Superior temporal gyrus (tissue), 1 donor: ENCODE measurements around the gene COBL.

ENCODE experiments used
- DNase-seq: peaks from one replicate; pipeline ENCODE4 v3.0.0-alpha.2; 2016; ENCODE audit errors: extremely low spot score

COBL gene

DNA sequence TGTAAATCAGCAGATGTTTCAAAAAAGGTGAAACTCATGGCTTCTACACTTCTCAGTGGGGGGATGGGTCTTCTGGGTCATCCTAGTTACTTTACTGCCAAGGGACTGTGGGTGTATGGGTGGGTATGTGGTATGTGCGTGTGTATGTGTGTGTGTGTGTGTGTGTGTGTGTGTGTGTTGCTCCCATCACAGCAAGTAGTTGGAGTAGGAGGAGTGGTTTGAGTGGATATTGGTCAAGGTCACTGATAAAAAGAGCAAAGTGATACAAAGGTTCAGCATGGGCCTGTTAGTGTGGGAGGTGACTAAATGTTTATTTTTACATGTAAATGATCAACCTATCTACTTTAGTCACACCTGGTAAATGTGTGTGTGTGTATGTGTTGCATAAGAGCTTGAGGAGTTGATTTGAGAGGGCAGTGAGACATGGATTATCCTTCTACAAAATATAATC lies 11.8 kb upstream of the COBL start:
- no peak for DNase-seq

DNA sequence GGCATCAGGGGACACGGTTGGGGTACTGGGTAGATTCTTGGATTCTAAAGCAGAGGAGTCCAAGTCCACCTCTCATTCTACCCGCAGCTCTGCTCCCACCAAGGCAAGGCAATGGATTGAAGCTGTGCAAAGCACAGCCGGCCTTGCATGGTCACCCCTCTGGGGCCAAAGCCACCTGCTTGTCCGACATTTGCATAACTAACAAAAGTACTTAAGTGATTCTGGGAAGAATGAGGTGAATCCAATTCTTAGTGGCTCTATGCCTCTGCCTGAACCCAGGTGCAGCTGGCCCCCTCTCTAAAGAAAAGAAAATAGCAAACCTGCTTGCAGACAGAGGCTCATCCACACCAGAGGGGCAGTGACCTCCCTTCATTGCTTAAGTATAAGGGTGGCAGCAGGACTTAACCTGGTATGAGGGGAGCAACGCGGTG lies 10.7 kb upstream of the COBL start:
- no peak for DNase-seq

DNA sequence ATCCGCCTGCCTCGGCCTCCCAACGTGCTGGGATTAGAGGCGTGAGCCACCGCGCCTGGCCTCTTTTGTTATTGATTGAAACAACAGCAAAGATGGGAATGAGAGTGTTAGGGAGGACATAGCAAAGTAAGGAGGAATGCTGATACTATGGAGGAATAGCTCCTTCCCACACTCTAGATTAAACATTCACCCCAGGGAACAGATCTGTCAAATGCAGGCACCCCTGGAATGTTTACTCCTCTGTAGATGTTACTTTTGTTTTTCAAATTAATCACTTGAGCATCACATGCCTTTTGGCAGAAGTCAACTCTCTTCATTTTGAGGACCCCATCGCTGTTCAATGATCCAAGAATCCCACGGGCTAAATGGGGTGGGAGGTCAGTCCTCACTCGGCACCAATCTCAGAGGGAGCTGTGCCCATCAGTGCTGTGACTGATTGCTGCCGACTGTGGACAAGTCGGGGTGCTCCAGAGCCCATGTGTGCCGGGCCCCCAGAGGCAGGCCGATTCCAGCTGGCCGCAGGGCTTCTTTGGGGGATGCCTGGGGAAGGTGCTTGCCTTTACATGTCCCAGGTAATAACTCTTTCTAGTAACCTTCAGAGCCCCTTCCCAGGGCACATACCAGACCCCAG lies 10.2 kb upstream of the COBL start:
- no peak for DNase-seq

DNA sequence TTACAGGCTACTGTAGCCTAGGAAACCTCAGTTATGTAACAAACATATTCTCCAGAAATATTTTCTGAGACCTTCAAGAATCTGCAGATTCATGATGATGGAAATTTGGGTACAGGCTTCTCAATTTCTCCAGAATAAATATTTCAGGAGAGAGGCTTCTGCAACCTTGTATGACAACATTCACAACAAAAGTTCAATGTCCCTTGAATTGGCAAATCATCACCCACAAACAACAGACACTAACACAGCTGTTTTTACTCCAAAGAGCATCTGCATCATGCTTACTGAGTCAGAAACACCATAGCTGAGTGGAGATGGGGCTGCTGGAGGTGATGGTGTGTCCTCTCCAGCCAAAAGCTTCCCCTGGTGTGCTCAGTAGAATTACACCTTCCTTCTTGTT lies 9.3 kb upstream of the COBL start:
- DNase-seq = no peak

DNA sequence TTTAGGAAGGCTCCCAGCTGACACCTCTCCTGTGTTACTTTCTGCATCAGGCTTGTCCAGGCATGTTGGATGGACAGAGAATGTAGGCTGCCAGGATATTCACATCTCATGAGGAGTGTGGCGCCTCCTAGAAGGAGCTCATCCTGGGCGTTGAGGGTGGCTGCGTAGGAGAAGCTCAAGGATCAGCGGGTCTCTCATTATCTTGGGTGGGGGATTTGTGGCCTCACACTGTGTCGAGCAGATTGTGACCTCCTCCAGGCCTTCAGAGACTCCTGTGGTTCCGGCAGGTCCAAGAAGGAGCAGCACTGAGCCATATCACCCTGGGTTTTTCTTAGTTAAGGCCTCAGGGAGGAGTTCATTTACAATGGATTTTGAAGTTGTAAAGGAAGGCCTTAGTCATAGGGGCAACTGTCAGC lies 8.7 kb upstream of the COBL start:
- DNase-seq = no peak

DNA sequence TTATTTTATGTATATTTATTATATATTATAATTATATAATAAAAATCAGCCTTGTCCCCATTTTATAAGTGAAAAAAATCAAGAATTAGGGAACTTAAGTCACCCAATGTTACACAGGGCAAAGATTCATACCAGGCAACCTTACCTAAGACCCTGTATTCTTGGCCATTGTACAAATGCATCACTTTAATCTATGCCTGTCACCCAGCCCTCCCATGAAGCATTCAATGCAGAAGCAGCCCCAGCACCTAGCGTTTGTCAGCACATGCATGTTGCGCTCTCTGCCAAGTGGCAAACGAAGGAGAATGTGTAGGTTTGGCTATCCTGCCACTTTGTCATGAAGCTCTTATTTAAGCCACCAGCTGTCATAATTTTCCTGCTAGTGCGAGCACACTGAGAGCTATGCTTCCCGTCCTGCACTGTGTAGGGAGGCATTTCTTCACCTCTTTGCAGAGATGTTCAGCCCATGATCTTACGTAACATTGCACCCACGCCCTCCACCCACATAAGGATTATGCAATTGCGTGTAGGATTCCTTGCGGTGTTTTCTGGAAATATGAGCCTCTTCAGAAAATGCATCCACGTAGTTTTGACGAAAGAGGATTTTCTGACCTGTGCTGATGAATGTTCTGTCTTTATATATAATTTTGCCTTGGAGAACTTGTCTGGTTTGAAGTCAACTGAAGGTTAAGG lies 7.7 kb upstream of the COBL start:
- peak; percentile 78 for DNase-seq

DNA sequence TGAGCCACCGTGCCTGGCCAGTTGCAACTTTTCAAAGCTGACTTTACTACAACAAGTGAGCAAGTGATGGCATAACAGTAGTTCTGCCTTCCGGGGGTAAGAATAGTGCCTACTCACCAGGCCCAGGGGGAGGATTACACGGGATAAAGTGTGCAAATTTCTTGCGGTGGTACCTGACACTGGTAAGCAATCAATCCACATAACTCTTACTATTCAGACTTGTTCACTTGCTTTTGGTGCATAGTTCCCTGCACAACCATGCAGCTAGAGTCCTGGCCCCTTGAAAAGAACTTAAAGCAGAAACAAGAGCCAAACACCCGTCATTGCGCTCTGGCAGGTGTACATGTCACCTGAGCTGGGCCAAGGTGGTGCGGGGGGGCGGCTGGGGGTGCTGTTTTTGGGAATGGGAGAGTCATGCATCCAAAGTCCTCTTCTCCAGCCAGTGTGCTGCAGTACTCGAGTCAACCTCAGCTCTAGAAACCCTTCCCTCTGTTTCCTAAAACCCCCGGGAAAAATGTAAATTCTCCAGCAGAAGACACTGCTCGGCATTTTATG lies 5.4 kb upstream of the COBL start:
- no peak for DNase-seq

DNA sequence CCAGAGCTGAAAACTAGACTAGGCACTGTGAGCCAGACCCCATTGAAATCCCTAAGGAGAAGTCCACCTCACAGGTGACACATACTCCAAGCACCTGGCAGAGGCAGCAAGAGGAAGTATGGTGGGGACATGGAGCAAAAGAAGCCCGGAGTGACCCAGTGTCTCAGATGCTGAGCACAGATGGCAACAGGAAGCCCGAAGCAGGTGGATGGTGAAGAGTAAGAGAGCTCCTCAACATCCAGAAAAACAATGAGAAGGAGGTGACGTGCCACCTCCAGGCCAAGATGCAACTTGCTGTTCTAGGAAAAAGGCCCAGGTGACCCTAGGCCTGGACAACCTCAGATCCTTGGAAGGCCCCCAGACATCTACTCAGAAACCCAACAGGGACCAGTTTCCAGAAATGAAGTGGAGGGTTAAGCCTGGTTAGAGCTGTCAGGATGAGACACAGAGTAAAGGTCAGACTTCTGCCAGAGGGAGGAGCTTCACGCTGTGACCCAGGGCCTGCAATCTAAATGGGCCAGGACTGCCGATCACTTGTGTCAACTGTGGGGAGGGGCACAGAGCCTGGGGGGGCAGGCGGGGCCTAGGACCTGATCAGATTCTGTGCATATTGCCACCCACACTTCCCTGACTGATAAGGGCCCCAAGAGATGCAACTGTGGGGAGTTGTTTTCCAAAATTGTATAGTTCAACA lies 2.4 kb upstream of the COBL start:
- DNase-seq = peak; percentile 14

DNA sequence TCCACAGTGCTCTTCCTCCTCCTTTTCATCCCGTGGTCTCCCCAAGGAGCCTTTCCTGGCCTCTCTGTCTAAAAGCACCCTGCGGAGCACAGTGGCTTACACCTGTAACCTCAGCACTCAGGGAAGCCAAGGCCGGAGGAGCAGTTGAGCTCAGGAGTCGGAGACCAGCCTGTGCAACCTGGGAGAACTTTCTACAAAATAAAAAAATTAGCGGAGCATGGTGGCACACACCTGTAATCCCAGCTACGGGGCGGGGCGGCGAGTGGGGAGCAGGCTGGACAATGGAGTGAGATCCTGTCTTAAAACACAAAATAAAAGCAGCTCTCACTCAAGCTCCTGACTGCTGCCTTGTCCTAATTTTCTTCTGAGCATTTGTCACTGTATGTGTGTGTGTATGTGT lies 1.4 kb upstream of the COBL start:
- no peak for DNase-seq

DNA sequence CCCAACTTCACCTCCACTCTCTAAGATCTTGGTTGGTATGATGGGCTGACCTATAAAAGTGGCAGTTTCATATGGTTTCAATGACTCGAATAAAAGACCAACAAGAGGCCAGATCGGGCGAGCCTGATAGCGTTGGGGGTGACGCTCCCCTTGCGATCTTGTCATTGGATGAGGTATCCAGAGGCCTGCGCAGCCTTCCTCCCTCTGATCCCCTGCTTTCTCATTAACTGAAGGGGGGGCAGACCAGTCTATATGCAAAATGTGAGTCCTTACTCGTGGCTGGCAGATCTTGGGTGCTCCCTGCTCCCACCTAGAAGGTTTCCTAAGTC lies 937 bp upstream of the COBL start:
- DNase-seq = peak; percentile 32

DNA sequence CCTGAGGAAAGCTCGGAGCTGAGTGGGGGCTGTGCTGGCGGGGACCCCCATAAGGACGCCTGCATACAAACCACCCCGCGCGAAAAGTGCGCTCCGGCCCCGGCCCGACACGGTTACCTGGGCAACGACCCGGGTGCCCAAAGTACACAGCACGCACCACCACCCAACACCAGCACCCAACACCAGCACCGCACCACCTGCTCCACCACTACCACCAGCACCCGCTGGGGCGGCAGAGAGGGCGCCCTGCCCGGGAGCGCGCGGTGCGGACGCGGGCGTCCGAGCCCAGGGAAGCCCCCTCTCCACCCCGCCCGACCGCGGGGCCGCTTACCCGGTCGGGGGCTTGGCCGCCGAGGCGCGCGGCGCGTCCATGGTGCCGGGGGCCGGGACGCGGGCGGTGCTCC lies 345 bp downstream of the COBL start:
- DNase-seq = no peak

DNA sequence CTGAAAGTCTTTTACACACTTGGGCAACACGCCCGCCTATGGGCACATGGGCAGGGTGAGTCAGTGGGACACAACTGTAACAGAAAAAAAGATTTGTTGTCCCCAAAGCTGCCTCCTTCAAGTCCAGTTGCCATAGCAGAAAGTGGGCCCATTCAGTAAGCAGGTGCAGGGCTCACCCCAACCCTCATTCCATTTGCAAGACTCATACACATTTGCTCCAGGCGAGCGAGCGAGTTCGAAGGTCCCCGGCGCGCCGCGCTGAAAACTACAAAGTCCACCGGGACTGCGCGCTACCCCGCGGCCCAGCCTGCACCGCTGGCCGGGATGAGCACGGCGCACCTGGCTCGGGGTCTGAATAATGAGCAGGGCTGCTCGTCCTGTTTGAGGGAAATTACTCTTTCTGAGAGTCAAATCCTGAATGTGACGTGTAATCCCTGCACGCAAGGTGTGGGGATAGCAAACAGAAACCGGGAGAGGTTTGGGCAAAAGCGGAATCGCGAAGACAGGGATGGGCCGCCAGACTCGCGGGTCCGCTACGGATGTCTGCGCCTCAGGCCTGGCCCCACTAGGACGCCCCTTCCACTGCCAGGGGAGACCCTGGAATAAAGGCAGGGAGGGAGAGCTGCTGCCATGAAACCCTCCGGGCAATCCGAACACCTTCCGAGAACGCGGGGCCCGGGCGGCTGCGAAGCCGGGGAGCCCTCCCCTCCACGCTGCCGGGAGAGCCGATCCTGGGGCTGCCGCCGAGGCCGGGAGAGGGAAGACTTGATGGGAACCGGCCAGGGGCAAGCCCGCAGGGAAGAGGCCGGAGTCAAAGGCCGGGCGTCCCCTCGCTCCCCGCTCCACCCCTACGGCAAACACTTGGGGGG lies 982 bp downstream of the COBL start:
- DNase-seq = peak; percentile 85

DNA sequence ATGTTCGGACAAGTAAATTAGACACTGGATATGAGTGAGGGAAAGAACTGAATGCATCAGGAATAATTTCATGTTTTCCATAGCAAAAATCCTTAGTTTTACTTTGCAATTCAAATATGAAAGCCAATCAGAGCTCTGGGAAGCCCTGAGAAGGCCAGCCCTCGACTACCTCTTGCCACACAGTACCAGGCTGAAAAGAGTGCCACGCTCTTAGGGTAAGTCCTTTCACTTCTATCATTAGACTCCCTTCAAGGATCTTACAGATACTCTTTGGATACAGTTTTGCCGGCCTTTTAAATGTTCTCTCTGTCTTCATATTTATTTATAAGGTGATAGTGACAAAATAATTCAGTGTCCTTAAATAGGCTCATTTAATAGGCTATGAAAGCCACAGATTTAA lies 1.9 kb downstream of the COBL start:
- peak; percentile 86 for DNase-seq

DNA sequence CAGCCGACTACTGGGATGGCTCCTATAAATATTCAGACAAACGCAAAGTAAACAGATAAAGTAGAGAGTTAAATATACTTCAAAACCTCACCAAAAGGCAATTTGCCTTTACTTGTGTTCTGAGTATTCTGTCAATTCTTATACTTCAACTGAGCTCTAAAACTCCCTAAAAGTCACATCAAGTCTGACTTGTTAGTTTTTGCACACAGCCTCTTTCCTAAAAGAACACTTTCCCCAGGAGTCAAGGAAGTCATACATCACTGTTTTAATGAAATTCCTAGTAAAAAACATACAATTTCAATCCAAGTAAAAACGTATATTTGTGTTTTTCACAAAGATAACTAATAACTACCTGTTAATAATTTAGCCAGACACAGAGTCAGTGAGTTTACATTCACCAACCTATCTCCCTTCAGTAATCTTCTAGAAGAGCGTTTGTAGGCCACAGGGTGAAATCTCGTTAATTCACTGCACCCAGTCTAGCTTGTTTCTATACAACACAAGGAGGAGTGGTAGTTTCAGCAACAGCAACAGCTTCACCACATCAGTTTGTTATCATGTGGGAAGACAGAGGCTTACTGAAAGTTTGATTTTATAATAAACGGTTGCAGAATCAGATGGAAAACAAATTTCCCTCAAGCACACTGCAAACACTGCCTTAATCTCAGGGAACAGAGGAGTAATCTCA lies 2.7 kb downstream of the COBL start:
- peak; percentile 85 for DNase-seq

DNA sequence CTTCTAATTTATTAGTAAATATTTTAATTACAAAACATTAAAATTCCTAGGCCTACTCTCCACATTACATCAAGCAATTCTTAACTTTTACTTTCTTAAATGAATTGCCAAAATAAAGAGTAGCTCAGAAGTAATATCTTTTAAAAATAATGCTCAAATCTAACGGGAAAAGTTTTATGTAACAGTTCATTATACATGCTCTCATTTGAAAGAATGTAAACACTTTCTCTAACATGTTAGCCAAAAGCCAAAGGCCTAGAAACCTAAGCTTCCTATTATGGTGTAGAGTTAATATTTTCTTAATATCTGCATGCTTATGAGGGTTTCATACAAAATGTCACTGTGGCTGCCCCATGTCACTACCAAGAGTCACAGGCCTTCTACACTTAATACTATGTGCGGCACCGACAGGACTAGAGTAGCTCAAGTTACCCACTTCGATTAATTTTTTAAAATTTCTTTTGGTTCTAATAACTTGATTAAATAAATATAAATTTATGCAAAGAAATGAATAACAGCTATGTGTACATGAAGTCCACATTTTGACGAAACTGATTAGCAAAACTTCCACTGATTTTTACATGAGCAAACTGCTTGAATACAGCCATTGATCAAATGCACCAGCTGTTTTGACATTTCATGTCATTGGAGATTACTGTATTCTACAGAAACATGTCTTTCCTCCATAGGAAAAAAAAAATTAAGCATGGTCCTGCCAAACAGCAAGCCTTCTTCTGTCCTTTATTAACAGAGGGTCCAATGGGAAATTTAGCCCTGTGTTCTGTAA lies 3.5 kb downstream of the COBL start:
- peak; percentile 80 for DNase-seq

DNA sequence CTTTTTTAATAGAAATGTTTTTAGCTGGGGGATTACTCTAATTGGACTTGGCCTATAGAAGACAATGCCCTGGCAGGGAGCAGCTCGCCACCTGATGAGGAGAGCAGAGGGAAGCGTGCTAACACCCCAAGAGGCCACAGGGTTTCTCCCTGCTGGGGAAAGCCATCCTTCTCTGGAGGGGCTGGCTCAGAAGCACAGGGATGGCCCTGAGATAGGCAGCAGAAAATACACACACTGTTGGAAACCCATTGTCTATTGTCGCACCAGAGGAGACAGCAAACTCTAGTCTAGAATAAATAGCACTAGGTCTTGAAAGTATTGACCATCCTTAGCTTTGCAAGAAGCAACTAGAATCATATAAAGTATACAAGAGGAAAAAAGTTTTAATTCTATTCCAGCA lies 5.4 kb downstream of the COBL start:
- DNase-seq = peak; percentile 84

DNA sequence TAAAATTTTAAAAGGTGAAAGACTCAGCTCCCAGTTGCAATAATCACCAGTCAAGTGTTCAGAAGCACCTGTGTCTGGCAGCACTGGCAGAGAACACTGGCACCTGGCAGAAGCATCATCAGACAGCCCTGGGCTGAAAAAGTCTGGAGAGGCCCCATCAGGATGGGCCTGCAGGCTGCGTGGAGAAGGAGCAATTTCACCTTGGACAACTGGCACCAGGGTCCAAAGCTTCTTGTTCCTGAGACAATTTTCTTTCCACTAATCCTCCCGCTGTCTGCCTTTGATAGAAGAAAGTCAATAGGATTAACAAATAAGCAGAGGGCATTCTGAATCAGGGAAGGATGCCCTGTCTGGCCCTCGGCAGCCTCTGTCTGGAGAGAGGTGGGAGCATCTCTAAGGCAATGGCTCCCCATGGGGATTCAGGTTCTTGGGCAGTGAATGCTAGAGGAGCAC lies 6.5 kb downstream of the COBL start:
- peak; percentile 49 for DNase-seq

DNA sequence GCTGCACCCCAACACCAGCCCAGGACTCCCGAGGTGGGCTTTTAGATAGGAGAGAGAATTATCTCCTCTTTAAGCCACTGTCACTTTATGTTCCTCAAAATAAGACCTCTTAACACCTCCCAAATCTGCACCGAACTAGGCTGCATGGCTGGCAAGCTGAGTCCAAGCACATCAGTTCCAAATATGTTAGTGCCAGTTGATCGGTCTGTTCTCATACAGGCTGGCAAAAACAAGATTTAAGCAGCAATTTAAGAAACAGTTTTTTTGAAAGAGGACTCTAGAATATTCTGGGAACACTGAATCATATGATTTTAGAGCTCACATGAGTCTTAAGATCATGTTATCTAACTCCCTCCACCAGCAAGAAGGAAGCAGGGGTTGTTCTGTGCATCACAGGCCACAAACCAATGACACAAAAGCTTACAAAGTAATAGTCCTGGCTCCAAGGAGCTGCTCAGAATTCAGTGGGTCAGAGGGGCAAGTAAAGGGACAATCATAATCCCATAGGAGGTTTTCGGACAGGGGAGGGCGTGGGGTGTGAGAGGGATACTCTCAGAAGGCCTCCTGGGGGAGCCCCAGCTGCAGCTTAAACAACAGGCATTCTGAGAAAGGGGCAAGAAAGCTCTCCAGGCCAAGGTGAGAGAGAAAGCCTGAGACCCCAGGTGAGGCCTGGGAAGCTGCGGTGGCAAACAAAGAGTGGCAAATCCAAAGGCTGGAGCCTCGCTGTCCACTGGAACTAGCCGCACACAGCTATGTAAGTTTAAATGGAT lies 7.1 kb downstream of the COBL start:
- DNase-seq = peak; percentile 84

DNA sequence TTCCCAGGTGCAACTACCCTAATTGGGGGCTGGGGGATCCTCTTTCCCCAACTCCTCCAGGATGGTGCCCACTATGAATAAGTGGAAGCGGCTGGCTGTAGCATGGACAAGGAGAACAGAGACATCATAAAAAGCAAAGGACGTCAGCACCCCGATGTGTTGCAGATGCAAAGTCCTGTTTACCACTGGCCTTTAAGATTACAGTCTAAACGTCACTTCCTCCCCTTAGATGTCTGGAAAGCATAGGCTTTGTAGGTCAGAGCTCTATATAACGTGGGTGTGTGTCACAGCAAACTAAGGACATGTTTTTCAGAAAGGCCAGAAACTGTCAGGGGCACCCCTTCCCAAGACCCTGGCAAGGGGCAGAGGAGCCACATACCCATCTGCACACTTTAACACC lies 7.9 kb downstream of the COBL start:
- DNase-seq = no peak

DNA sequence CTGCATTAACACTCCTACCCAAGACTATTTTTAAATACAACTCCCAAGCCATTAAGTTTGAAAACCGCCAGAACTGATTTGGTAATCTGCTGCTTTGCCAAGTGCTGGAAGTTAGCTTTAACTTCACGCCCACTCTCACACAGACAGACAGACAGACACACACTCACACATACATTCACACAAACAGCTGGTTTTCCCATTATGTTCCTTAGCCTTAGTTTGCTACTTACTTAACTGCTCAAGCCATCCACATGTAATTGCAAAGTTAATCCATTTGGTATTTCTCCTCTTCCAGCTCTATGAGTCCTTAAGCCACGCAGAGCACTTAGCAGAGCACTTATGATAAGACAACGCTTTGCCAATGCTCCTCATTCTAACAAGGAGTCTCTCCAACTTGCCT lies 8.3 kb downstream of the COBL start:
- DNase-seq = peak; percentile 75
